GM19372 (cell line): ENCODE results near the gene SOCS7.

Experiments
- ATAC-seq: cut with Tn5 transposase; IDR thresholded peaks from one replicate; pipeline ENCODE4 v1.9.1; 2021; ENCODE audit warnings: mild to moderate bottlenecking, low read depth, moderate library complexity; ENCODE audit not compliant: unreplicated experiment

SOCS7 gene

DNA sequence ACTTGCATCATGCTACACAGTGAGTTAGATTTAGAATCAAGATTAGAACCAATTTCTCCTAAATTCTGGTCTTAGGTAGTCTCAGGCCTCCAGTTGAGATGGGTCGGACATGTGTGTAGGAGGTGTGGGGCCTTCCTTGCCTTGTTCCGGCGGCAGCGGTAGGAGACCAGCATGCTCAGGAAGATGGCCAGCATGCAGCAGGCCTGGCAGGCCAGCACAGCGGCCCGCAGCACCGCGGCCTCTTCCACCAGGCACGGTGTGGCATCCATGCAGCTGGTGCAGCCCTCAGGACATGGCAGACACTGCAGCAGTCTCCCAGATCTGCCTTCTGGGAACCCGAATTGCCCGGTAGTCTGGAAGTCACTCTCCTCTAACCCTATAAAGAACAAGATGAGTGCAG is 14.8 kb upstream of the SOCS7 start:
- ATAC-seq = no peak

DNA sequence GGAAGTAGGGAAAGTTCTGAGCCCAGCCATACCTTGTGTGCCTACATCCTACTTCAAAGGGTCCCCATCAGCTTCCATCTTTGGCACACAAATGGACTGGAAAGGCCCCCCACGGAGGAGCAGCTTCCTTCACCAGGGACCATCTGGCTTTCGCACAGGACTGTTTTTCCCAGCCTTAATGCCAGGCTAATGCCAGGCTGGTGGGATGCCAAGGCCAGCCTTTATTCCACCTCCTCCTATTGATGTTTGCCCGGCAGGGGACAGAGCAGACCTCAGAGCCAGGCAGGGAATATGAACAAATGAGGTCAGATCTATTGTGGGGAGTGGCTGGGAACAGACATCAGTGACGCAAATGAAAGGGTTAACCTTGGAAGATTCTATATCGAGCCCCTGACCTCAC is 13.6 kb upstream of the SOCS7 start:
- no peak for ATAC-seq

DNA sequence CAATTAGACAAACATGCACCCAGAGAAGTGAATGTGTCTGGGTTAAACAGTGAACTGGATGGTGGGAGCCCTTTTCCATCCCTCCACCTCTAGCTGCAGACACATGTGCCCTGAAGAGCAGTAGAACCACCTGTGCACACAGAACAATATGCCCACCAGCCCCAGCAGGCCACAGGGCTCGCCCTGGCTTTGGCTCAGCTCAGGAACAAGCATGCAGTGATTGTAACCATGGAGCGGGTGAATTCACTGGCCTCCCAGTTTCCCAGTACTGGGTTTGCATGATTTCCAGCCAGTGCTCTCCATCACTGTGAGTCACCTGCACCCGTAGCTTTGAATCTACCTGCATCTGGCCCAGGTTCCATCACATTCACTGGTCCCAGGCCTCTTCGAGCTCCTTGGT is 13.1 kb upstream of the SOCS7 start:
- no peak for ATAC-seq

GRCh38 chr17:38339891-38340290 is 11.8 kb upstream of the SOCS7 start:
- no peak for ATAC-seq

- ATAC-seq = no peak
Measured at GRCh38 chr17:38341035-38341721, 10.5 kb upstream of the SOCS7 start.

- ATAC-seq = no peak
Measured at GRCh38 chr17:38342886-38343607, 8.6 kb upstream of the SOCS7 start.

DNA sequence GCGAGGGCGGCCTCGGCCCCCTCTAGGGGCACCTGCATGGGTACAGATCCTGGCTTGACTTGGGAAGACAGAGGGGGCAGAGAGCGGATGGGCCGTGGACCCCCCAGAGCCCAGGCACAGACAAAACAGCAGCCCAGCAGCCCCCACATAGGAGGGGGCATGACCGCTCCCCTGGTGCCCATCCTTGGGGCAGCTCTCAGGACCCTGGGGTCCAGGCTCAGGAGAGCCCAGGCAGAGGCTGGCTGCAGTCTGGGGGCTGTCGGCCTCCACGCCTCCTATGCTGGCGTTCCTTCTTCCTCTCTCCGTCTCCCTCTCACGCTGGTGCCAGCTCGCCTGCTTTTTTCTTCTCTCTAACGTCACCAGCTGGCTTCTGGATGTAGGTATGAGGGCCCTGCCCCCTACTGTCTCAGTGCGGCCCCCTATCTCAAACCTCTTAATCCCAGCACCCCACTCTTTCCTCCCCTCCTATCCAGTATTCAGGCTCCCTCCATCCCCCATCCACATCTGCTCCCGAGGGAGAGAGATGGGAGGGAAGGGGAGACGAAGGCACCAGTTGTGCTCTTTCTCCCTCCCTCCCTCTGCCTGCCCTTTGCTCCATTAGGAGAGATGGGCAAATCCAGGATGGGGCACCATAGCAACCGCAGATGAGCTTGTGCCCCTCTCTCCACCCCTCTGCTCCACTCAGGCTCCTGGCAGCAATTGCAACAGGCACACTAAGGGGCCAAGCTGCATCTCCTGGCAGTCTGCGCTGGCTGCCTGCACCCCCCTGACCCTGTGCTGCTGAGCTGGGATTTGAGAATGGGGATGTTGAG is 7.8 kb upstream of the SOCS7 start, which contains the start of gene GPR179:
Gene GPR179, minus strand, starts transcription at position 349 of the 812 bp plus-strand sequence. Its CDS starts 167 bp downstream, at position 182.
- ATAC-seq = no peak

- ATAC-seq = no peak
Measured at GRCh38 chr17:38344420-38344745, 7.3 kb upstream of the SOCS7 start.

GRCh38 chr17:38345743-38346142 is 5.9 kb upstream of the SOCS7 start:
- no peak for ATAC-seq

DNA sequence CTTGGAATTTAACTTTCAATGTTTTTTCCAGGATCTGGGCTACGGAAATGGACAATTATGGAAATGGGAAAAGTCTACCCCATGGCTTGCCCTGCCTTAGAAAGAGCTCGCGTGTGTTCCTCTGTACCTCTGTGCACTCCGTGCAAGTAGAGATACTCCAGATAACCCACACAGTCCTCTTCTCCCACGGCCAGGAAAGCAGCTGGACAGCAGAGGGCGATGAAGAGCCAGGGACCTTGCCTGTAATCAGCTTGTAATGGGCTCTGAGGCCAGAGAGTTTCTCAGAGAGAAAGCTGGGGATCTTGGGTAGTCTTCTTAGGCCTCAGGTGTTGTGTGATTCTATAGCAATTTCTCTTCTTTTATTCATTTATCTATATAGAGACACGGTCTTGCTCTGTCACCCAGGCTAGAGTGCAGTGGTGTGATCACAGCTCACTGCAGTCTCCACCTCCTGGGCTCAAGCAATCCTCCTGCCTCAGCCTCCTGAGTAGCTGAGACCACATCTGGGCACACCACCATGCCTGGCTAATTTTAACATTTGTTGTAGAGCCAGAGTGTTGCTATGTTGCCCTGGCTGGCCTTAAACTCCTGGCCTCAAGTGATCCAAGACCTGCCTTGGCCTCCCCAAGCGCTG is 2.4 kb upstream of the SOCS7 start:
- ATAC-seq = no peak

GRCh38 chr17:38350035-38350434 is 1.6 kb upstream of the SOCS7 start:
- no peak for ATAC-seq

DNA sequence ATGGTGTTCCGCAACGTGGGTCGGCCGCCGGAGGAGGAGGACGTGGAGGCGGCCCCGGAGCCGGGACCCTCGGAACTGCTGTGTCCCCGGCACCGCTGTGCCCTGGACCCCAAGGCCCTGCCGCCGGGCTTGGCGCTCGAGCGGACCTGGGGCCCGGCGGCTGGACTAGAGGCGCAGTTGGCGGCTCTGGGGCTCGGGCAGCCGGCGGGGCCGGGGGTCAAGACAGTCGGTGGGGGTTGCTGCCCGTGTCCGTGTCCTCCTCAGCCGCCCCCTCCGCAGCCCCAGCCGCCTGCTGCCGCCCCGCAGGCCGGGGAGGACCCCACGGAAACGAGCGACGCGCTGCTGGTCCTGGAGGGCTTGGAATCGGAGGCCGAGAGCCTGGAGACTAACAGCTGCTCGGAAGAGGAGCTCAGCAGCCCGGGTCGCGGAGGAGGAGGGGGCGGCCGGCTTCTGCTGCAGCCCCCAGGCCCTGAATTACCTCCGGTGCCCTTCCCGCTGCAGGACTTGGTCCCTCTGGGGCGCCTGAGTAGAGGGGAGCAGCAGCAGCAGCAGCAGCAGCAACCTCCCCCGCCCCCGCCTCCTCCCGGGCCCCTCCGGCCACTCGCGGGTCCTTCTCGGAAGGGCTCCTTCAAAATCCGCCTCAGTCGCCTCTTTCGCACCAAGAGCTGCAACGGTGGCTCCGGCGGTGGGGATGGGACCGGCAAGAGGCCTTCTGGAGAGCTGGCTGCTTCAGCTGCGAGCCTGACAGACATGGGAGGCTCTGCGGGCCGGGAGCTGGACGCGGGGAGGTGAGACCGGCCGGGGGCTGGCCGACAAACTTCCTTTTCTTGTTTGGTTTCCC is 821 bp downstream of the SOCS7 start:
- ATAC-seq = peak; percentile 18

- no peak for ATAC-seq
Measured at GRCh38 chr17:38353086-38353604, 1.5 kb downstream of the SOCS7 start.

- ATAC-seq = no peak
Measured at GRCh38 chr17:38353668-38354067, 2.0 kb downstream of the SOCS7 start.

- no peak for ATAC-seq
Measured at GRCh38 chr17:38354466-38354865, 2.8 kb downstream of the SOCS7 start.

DNA sequence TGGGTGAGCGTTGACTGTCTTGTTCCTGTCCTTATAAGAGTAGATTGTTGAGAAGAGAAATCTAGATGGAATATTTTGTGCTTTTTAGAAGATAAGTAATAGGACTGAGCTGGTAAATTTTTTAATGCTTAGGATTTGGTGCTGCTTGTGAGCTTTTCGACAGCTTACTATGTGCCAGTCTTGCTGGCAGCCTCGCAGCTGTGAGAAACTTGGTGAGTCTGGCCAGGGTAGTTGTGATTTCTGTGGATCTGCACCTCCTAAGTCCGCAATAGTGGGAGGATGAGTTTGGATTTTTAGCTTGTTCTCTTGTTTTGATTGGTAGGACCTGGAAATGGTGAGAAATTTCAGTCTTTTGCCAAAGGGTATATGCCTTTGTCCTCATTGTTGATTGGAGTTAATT is 3.6 kb downstream of the SOCS7 start:
- ATAC-seq = no peak

DNA sequence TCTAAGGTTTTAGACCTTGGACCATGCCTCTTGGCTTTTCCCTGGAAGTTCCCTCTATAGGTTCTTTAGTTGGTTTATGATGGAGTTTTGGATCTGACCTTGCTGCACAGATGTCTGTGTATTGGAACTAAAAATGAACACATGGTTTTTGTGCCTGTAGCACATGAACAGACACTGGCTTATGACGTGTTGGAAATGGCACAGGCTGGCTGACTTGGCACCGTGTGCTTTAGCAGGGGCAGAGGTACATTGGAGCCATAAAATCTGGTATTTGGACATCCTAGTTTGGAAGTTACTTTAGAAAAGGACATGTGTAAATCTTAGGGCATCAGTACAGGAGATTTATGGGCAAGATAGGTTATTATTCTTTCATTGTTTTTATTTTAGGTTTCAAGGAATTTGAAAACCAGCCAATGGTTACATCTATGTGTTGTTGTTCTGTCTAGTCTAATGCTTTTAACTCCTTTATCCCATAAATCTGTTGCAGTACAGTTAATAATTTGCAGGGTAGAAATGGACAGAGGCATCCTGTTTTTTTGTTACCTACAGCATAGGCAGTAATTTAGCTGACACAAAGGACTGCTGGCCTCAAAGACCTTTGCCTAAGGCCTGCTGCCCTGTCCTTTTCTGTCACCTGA is 6.0 kb downstream of the SOCS7 start:
- no peak for ATAC-seq

DNA sequence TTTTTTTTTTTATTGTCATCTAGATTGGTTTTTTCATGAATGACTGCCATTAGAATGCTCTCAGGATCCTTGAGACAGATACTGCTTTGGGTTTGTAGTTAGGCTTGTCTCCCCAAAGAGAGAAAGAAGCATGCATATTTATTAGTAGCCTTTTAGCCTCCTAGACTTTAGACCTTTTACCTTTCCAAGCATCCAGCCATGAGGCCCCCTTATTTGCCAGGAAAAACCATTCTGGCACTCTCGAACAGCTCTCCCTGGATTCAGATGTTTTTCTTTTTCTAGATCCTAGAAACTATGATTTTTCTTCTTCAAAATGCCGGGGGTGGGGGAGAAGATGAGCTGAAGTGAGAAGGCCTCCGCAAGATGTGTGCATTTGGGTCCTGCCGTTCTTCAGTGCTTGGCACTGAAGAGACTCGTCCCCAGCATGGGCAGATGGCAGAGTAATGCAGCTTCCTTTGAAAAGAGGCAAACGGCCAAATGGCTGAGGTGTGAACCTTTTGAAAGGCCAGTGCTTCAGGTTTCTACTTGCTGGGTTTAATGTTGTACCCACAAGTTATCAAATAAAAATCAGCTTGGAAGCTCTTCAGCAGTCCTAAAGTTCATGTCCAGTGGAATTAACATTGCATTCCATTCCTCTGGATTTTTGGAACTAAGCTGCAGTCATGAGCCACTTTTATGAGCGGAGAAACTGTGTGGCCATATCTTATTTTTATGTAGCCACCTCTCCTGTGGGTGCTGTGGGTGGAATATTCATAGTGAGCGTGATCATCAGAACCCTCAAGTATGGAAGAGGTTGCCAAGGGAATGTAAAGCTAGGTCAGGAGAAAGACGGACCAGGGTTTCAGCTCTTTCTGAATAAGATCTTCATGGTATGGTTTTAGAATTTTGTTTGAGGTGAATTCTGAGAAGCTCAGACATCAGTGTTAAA is 7.2 kb downstream of the SOCS7 start:
- ATAC-seq = no peak
